Measurements from ENCODE around the gene PRR5. TPM values are rescaled to one million over a fixed set of nuclear protein-coding genes. Genes with fewer than 3 reads are reported as not detected.

PRR5 gene
- total and polyA plus RNA-seq, 2 donors (not counting 1 experiment from before 2014, with no cell fraction given) = 18.4 to 36.1 TPM

GRCh38 chr22:44663256-44663999 lies 38.6 kb upstream of the PRR5 start:
- H3K27ac ChIP-seq (ENCODE audit: low read length in 2 of 2) = no peak overlapping the region
- peak overlapping the region; percentile 51 for H3K4me2 ChIP-seq (replicated peaks; ENCODE audit: low read depth, low read length, poor library complexity, severe bottlenecking)
- H2AFZ ChIP-seq (ENCODE audit: insufficient read depth, low read depth, low read length, poor library complexity, severe bottlenecking) = no peak overlapping the region
- H3K9me3 ChIP-seq (ENCODE audit: control extremely low read depth in 1 of 3, control insufficient read depth in 2 of 3, insufficient read depth in 1 of 3, low read length in 2 of 3) = peaks cover 0 to 9% (median 0%) of the 10 kb centered on the region in 3 donors
- no peaks in the 10 kb centered on the region for H3K36me3 ChIP-seq (replicated peaks in 1 of 2; ENCODE audit: control extremely low read depth in 1 of 2, control insufficient read depth in 1 of 2, extremely low read depth in 1 of 2, insufficient read depth in 2 of 2, low read length in 1 of 2)
- ChIA-PET POLR2A (no interaction called here), CTCF (interaction anchor here (0.7 to 2.7 kb wide), 2 partner anchors 21 to 71 kb away, joined by 3 to 11 read pairs; no protein-coding TSS in a partner anchor)
- intact Hi-C loops (cut with micrococcal nuclease) = no loop called here
- no peak overlapping the region for H3K4me3 Mint-ChIP-seq
- H3K27me3 Mint-ChIP-seq = no peaks in the 10 kb centered on the region
- no peak for DNase-seq
- no peak for ATAC-seq (ENCODE audit: low read depth)
- no peaks in the 10 kb centered on the region for H3K9me3 Mint-ChIP-seq (ENCODE audit: insufficient read depth)
- 91% methylated on average over 4 of the region's 5 CpGs for WGBS (ENCODE audit: insufficient coverage)
- peaks cover 0 to 3% (median 0%) of the 10 kb centered on the region in 4 experiments for H3K27me3 ChIP-seq (replicated peaks in 1 of 4; ENCODE audit: control extremely low read depth in 1 of 4, control insufficient read depth in 3 of 4, insufficient read depth in 4 of 4, low read length in 3 of 4)
- H3K9ac ChIP-seq (ENCODE audit: low read length) = no peak overlapping the region
- no peaks in the 10 kb centered on the region for H3K79me2 ChIP-seq (ENCODE audit: control insufficient read depth, insufficient read depth, low read length)
- no peak overlapping the region for H3K27ac Mint-ChIP-seq
- H4K20me1 ChIP-seq (ENCODE audit: control insufficient read depth, insufficient read depth, low read length, poor library complexity, severe bottlenecking) = no peaks in the 10 kb centered on the region
- H3K4me1 Mint-ChIP-seq = peaks cover 30% of the 10 kb centered on the region
- TF ChIP-seq CTCF (IDR thresholded peaks at IDR 0.05) (no peak), EZH2 (IDR thresholded peaks at IDR 0.05; ENCODE audit: borderline replicate concordance, insufficient read depth, low read depth, low read length, poor library complexity, severe bottlenecking) (no peak)
- H3K4me1 ChIP-seq (ENCODE audit: control insufficient read depth in 2 of 2, insufficient read depth in 2 of 2, low read length in 2 of 2) = peaks cover 23 to 28% of the 10 kb centered on the region in 2 donors
- H3K4me3 ChIP-seq (ENCODE audit: control extremely low read depth in 1 of 5, extremely low read depth in 1 of 5, insufficient read depth in 1 of 5, low read depth in 2 of 5, low read length in 4 of 5) = no peak overlapping the region

- no peaks in the 10 kb centered on the region for H3K9me3 Mint-ChIP-seq (ENCODE audit: insufficient read depth)
- WGBS (ENCODE audit: insufficient coverage) = 3% methylated on average over 11 of the region's 11 CpGs
- no peak overlapping the region for H3K4me3 Mint-ChIP-seq
Observed at GRCh38 chr22:44664149-44664548, 37.9 kb upstream of the PRR5 start.

More at GRCh38 chr22:44664149-44664548, 37.9 kb upstream of the PRR5 start:
- ATAC-seq (ENCODE audit: low read depth) (peak; percentile 31), DNase-seq (peak; percentile 43)
- Histone ChIP-seq H3K4me3 (ENCODE audit: control extremely low read depth in 1 of 5, extremely low read depth in 1 of 5, insufficient read depth in 1 of 5, low read depth in 2 of 5, low read length in 4 of 5) (no peak overlapping the region), H3K9me3 (ENCODE audit: control extremely low read depth in 1 of 3, control insufficient read depth in 2 of 3, insufficient read depth in 1 of 3, low read length in 2 of 3) (peaks cover 0 to 11% (median 0%) of the 10 kb centered on the region in 3 donors), H4K20me1 (ENCODE audit: control insufficient read depth, insufficient read depth, low read length, poor library complexity, severe bottlenecking) (no peaks in the 10 kb centered on the region), H2AFZ (ENCODE audit: insufficient read depth, low read depth, low read length, poor library complexity, severe bottlenecking) (peak overlapping the region; percentile 53), H3K4me1 (ENCODE audit: control insufficient read depth in 2 of 2, insufficient read depth in 2 of 2, low read length in 2 of 2) (peaks cover 26 to 31% of the 10 kb centered on the region in 2 donors), H3K4me2 (replicated peaks; ENCODE audit: low read depth, low read length, poor library complexity, severe bottlenecking) (peak overlapping the region; percentile 51), H3K79me2 (ENCODE audit: control insufficient read depth, insufficient read depth, low read length) (no peaks in the 10 kb centered on the region), H3K36me3 (replicated peaks in 1 of 2; ENCODE audit: control extremely low read depth in 1 of 2, control insufficient read depth in 1 of 2, extremely low read depth in 1 of 2, insufficient read depth in 2 of 2, low read length in 1 of 2) (no peaks in the 10 kb centered on the region), H3K9ac (ENCODE audit: low read length) (no peak overlapping the region), H3K27me3 (replicated peaks in 1 of 4; ENCODE audit: control extremely low read depth in 1 of 4, control insufficient read depth in 3 of 4, insufficient read depth in 4 of 4, low read length in 3 of 4) (peaks cover 0 to 2% (median under 1%) of the 10 kb centered on the region in 4 experiments), H3K27ac (ENCODE audit: low read length in 2 of 2) (no peak overlapping the region)
- ChIA-PET CTCF (interaction anchor here (0.7 to 2.7 kb wide), 2 partner anchors 20 to 71 kb away, joined by 3 to 11 read pairs; no protein-coding TSS in a partner anchor), POLR2A (no interaction called here)
- H3K27ac Mint-ChIP-seq = peak overlapping the region; percentile 20
- TF ChIP-seq EZH2 (IDR thresholded peaks at IDR 0.05; ENCODE audit: borderline replicate concordance, insufficient read depth, low read depth, low read length, poor library complexity, severe bottlenecking) (no peak), CTCF (IDR thresholded peaks at IDR 0.05) (no peak)
- no peaks in the 10 kb centered on the region for H3K27me3 Mint-ChIP-seq
- peaks cover 31% of the 10 kb centered on the region for H3K4me1 Mint-ChIP-seq
- intact Hi-C loops (cut with micrococcal nuclease) = no loop called here

Measured in B cell (primary cell).